ENCODE data around the gene CHD5.
A peak's percentile ranks its signal among the peaks of the same experiment; 100 is the strongest.

CHD5 gene

GRCh38 chr1:6200188-6200809 is 20.2 kb upstream of the CHD5 start:
- DNase-seq: no peak

GRCh38 chr1:6199298-6200187 is 19.4 kb upstream of the CHD5 start, which contains the start of gene RPL22:
Gene RPL22 (minus strand): TSS chr1:6199595. CDS start chr1:6199573, 22 bp downstream.
- DNase-seq: peak; percentile 100

GRCh38 chr1:6198646-6199297 is 18.7 kb upstream of the CHD5 start:
- DNase-seq: no peak

- DNase-seq: no peak
Measured at GRCh38 chr1:6197746-6198427, 17.8 kb upstream of the CHD5 start.

- no peak for DNase-seq
Measured at GRCh38 chr1:6191968-6192367, 11.8 kb upstream of the CHD5 start.

GRCh38 chr1:6188466-6188865 is 8.3 kb upstream of the CHD5 start:
- no peak for DNase-seq

GRCh38 chr1:6185635-6186382 is 5.7 kb upstream of the CHD5 start:
- DNase-seq: peak; percentile 37

GRCh38 chr1:6185151-6185550 is 5.0 kb upstream of the CHD5 start:
- peak; percentile 85 for DNase-seq

- DNase-seq: no peak
Measured at GRCh38 chr1:6184083-6184783, 4.1 kb upstream of the CHD5 start.

GRCh38 chr1:6183520-6183989 is 3.4 kb upstream of the CHD5 start:
- peak; percentile 14 for DNase-seq

- no peak for DNase-seq
Measured at GRCh38 chr1:6181347-6181770, 1.2 kb upstream of the CHD5 start.

GRCh38 chr1:6180707-6181311 is 688 bp upstream of the CHD5 start:
- no peak for DNase-seq

GRCh38 chr1:6179564-6180175 is 451 bp downstream of the CHD5 start:
- no peak for DNase-seq

GRCh38 chr1:6178751-6179563 is 1.2 kb downstream of the CHD5 start:
- no peak for DNase-seq

GRCh38 chr1:6177681-6178380 is 2.3 kb downstream of the CHD5 start:
- no peak for DNase-seq

GRCh38 chr1:6176779-6177178 is 3.3 kb downstream of the CHD5 start:
- DNase-seq: no peak

GRCh38 chr1:6175411-6175828 is 4.7 kb downstream of the CHD5 start:
- DNase-seq: no peak

- DNase-seq: no peak
Measured at GRCh38 chr1:6174621-6175410, 5.3 kb downstream of the CHD5 start.

Measured in fibroblast of skin of scalp (primary cell).